Ishikawa (cell line): ENCODE results near the gene ATF7.

Source experiments
- CEBPB ChIP-seq: IDR thresholded peaks from 2 replicates; pipeline ENCODE4 v1.6.1; 2012
- CREB1 ChIP-seq: IDR thresholded peaks from 2 replicates; pipeline ENCODE4 v1.6.1; 2012; ENCODE audit warnings: low read depth
- EGR1 ChIP-seq: IDR thresholded peaks from 2 replicates; pipeline ENCODE4 v1.6.1; 2012
- EP300 ChIP-seq: IDR thresholded peaks from 2 replicates; pipeline ENCODE4 v1.6.1; 2012; ENCODE audit warnings: borderline replicate concordance
- FOXM1 ChIP-seq: IDR thresholded peaks from 2 replicates; pipeline ENCODE4 v1.6.1; 2012; ENCODE audit warnings: low read depth, borderline replicate concordance
- NFIC ChIP-seq: IDR thresholded peaks from 2 replicates; pipeline ENCODE4 v1.6.1; 2012
- RAD21 ChIP-seq: IDR thresholded peaks from 2 replicates; pipeline ENCODE4 v1.6.1; 2012; ENCODE audit warnings: low read depth
- REST ChIP-seq: IDR thresholded peaks from 2 replicates; pipeline ENCODE4 v1.6.1; 2012; ENCODE audit warnings: low read depth, mild to moderate bottlenecking
- TAF1 ChIP-seq: IDR thresholded peaks from 2 replicates; pipeline ENCODE4 v1.6.1; 2012; ENCODE audit warnings: low read depth, mild to moderate bottlenecking
- TCF12 ChIP-seq: IDR thresholded peaks from 2 replicates; pipeline ENCODE4 v1.6.1; 2012; ENCODE audit warnings: low read depth
- TEAD4 ChIP-seq: IDR thresholded peaks from 2 replicates; pipeline ENCODE4 v1.6.1; 2012
- YY1 ChIP-seq: IDR thresholded peaks from 2 replicates; pipeline ENCODE4 v1.6.1; 2012; ENCODE audit warnings: low read depth
- ZBTB7A ChIP-seq: IDR thresholded peaks from 2 replicates; pipeline ENCODE4 v1.6.1; 2012; ENCODE audit warnings: low read depth
- TF ChIP-seq, protein P1 (sequence below): IDR thresholded peaks from 2 replicates; pipeline ENCODE4 v1.6.1; 2012
- TF ChIP-seq, protein P2 (sequence below): IDR thresholded peaks from 2 replicates; pipeline ENCODE4 v1.6.1; 2012

The ATF7 gene

DNA sequence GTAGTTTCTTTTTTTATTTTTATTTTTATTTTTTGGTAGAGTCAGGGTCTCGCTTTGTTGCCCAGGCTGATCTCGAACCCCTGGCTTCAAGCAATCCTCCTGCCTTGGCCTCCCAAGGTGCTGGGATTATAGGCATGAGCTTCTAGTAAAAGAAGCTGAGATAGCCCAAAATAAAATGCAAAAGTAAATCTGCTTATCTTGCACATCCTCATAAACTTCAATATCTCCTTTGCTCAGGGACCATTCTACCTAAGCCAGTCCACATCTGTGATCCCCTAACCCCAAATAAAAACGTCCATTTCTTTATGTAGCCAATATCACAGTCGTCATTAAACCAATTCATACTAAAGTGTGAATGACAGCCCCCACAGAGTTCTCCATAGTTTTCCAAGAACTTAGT lies 36.3 kb downstream of the ATF7 start:
- no peak for TF ChIP-seq FOXM1
- TF ChIP-seq TCF12: no peak
- no peak for TF ChIP-seq REST
- no peak for TF ChIP-seq TEAD4
- no peak for TF ChIP-seq YY1
- TF ChIP-seq CEBPB: no peak
- no peak for TF ChIP-seq NFIC
- no peak for TF ChIP-seq RAD21
- TF ChIP-seq TAF1: no peak
- no peak for TF ChIP-seq EGR1
- TF ChIP-seq, protein P1, sequence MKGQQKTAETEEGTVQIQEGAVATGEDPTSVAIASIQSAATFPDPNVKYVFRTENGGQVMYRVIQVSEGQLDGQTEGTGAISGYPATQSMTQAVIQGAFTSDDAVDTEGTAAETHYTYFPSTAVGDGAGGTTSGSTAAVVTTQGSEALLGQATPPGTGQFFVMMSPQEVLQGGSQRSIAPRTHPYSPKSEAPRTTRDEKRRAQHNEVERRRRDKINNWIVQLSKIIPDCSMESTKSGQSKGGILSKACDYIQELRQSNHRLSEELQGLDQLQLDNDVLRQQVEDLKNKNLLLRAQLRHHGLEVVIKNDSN: no peak
- TF ChIP-seq EP300: no peak
- TF ChIP-seq ZBTB7A: no peak
- no peak for TF ChIP-seq CREB1
- TF ChIP-seq, protein P2, sequence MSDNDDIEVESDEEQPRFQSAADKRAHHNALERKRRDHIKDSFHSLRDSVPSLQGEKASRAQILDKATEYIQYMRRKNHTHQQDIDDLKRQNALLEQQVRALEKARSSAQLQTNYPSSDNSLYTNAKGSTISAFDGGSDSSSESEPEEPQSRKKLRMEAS: no peak

DNA sequence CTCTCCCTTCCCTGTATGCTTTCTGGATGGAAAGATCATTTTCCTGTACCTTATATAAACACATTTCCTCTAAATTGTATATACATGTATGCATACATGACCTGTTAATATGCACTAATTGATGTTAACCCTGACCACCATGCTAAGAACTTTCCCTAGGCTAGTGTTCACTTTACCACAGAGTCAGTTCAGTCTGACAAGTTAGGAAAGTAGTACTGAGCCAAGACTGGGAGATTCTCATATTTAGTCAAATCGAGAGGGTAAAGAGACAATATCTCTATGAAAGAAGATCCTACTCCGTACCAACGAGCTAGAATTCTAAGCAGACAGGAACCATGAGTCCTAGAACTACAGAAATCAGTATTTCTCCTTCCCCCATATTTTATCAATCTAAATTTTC lies 36.8 kb downstream of the ATF7 start:
- no peak for TF ChIP-seq NFIC
- TF ChIP-seq, protein P1: no peak

DNA sequence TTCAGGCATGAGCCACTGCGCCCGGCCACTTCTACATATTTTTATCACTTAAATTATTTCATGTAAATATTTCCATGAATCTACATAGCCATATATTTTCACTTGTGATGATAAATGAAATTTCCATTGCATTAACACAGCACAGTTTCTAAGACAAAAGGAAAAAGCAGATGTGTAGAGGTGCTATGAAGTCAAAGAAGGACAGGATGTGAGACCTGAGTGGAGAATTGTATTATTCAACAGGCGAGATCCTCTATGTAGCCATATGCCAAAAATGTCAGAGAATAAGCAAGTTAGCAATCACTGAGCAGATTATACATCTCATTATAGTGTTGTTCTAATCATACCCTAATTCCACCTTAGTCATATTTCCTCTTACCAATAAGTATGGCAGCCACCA lies 38.1 kb downstream of the ATF7 start:
- TF ChIP-seq NFIC (no peak), CEBPB (no peak), TEAD4 (no peak), ZBTB7A (no peak), FOXM1 (no peak), EP300 (no peak)
- TF ChIP-seq, protein P2: no peak
- TF ChIP-seq, protein P1: no peak

DNA sequence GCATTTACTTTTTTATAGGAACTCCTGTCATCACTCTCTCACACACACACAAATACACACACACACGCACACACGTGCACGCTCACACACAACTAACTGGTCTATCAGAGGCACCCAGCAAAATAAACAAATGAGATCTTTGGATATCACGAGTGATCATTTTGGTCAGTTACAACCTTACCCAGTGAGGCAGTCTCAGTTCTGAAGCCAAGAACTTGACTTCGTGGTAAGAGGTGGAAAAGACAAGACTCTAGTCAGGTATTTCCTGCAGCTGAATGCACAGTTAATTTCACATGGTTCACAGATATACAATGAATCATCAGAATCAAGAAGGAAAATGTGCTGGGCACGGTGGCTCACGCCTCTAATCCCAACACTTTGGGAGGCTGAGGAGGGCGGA lies 39.4 kb downstream of the ATF7 start:
- no peak for TF ChIP-seq YY1

- TF ChIP-seq, protein P1: no peak
- no peak for TF ChIP-seq NFIC
- no peak for TF ChIP-seq ZBTB7A
- no peak for TF ChIP-seq TAF1
- no peak for TF ChIP-seq TEAD4
- no peak for TF ChIP-seq REST
- no peak for TF ChIP-seq EGR1
- no peak for TF ChIP-seq CREB1
- no peak for TF ChIP-seq YY1
- TF ChIP-seq EP300: no peak
Observed at GRCh38 chr12:53585448-53586125, 40.6 kb downstream of the ATF7 start.

- no peak for TF ChIP-seq TCF12
- TF ChIP-seq YY1: no peak
- TF ChIP-seq EP300: no peak
- TF ChIP-seq TAF1: no peak
- no peak for TF ChIP-seq REST
- TF ChIP-seq, protein P2: no peak
- TF ChIP-seq RAD21: no peak
- TF ChIP-seq NFIC: no peak
- TF ChIP-seq TEAD4: no peak
- no peak for TF ChIP-seq EGR1
- no peak for TF ChIP-seq CREB1
- TF ChIP-seq, protein P1: no peak
- TF ChIP-seq ZBTB7A: no peak
- TF ChIP-seq CEBPB: no peak
Observed at GRCh38 chr12:53579545-53579955, 46.6 kb downstream of the ATF7 start.
